Measurements from ENCODE around the gene MIGA2. TPM values are rescaled to one million over a fixed set of nuclear protein-coding genes. Genes with fewer than 3 reads are reported as not detected.

Gene MIGA2
- total and polyA plus RNA-seq, 9 of the 15 experiments (the other 6 are each of a cell fraction or from before 2014, with no cell fraction given) = 0.15 to 54.1 (median 18.0) TPM

DNA sequence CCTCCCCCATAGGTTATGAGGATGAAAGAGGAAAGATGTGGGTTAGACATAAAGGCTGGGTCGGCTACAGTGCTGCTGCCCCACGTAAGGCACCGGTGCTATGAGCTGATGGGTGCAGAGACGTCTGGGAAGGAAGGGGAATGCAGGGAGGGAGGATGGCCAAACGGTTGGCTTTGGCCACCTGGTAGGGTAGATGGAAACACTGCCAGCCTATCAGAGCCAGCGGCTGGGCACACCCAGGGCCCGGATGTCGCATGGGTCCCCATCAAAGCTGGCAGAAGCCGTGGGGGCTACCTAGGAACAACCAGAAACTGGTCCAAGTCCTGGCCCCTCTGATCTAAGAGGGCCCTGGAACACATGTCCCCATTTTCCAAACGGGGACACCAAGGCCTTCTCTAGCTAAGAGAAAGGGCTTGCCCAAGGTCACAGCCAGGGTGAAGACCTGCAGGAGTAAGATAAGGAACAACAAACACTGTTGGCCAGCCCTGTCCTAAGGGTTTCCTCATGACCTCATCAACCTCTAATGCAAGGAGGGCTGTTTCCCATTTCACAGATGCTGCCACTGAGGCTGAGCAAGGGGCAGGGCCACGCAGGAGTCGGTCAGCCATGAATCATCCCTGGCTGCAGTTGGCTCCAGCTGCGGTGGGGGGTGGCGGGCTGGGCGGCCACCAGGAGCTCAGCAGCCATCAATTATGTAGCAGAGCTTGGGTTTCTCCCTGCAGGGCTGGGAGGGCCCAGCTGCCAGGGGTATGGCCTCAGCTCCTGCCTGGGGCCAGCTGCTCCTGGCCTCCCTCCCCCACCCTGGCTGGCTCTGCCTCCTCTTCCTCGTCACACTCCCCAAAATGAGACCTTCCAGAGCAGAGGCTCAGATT, 13.2 kb upstream of the MIGA2 start (continued):
- TF ChIP-seq, protein P1, sequence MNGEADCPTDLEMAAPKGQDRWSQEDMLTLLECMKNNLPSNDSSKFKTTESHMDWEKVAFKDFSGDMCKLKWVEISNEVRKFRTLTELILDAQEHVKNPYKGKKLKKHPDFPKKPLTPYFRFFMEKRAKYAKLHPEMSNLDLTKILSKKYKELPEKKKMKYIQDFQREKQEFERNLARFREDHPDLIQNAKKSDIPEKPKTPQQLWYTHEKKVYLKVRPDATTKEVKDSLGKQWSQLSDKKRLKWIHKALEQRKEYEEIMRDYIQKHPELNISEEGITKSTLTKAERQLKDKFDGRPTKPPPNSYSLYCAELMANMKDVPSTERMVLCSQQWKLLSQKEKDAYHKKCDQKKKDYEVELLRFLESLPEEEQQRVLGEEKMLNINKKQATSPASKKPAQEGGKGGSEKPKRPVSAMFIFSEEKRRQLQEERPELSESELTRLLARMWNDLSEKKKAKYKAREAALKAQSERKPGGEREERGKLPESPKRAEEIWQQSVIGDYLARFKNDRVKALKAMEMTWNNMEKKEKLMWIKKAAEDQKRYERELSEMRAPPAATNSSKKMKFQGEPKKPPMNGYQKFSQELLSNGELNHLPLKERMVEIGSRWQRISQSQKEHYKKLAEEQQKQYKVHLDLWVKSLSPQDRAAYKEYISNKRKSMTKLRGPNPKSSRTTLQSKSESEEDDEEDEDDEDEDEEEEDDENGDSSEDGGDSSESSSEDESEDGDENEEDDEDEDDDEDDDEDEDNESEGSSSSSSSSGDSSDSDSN (IDR thresholded peaks at IDR 0.05; ENCODE audit: borderline replicate concordance in 1 of 2, low read depth in 2 of 2, low read length in 2 of 2) = no peak
- TF ChIP-seq, protein P2, sequence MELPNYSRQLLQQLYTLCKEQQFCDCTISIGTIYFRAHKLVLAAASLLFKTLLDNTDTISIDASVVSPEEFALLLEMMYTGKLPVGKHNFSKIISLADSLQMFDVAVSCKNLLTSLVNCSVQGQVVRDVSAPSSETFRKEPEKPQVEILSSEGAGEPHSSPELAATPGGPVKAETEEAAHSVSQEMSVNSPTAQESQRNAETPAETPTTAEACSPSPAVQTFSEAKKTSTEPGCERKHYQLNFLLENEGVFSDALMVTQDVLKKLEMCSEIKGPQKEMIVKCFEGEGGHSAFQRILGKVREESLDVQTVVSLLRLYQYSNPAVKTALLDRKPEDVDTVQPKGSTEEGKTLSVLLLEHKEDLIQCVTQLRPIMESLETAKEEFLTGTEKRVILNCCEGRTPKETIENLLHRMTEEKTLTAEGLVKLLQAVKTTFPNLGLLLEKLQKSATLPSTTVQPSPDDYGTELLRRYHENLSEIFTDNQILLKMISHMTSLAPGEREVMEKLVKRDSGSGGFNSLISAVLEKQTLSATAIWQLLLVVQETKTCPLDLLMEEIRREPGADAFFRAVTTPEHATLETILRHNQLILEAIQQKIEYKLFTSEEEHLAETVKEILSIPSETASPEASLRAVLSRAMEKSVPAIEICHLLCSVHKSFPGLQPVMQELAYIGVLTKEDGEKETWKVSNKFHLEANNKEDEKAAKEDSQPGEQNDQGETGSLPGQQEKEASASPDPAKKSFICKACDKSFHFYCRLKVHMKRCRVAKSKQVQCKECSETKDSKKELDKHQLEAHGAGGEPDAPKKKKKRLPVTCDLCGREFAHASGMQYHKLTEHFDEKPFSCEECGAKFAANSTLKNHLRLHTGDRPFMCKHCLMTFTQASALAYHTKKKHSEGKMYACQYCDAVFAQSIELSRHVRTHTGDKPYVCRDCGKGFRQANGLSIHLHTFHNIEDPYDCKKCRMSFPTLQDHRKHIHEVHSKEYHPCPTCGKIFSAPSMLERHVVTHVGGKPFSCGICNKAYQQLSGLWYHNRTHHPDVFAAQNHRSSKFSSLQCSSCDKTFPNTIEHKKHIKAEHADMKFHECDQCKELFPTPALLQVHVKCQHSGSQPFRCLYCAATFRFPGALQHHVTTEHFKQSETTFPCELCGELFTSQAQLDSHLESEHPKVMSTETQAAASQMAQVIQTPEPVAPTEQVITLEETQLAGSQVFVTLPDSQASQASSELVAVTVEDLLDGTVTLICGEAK (IDR thresholded peaks at IDR 0.05) = no peak
- TF ChIP-seq, protein P2 (CRISPR knock-in tag; IDR thresholded peaks at IDR 0.05) = no peak
- TF ChIP-seq DACH1 (IDR thresholded peaks at IDR 0.05; ENCODE audit: partially characterized antibody) = peak; percentile 91
- TF ChIP-seq, protein P3, sequence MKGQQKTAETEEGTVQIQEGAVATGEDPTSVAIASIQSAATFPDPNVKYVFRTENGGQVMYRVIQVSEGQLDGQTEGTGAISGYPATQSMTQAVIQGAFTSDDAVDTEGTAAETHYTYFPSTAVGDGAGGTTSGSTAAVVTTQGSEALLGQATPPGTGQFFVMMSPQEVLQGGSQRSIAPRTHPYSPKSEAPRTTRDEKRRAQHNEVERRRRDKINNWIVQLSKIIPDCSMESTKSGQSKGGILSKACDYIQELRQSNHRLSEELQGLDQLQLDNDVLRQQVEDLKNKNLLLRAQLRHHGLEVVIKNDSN (CRISPR knock-in tag; IDR thresholded peaks at IDR 0.05) = peak; percentile 38; the same call in 1 of the 2 replicates
- no peak for TF ChIP-seq RAD21 (CRISPR knock-in tag; conservative IDR thresholded peaks at IDR 0.05 in 1 of 2, IDR thresholded peaks at IDR 0.05 in 1 of 2)
- TF ChIP-seq, protein P4, sequence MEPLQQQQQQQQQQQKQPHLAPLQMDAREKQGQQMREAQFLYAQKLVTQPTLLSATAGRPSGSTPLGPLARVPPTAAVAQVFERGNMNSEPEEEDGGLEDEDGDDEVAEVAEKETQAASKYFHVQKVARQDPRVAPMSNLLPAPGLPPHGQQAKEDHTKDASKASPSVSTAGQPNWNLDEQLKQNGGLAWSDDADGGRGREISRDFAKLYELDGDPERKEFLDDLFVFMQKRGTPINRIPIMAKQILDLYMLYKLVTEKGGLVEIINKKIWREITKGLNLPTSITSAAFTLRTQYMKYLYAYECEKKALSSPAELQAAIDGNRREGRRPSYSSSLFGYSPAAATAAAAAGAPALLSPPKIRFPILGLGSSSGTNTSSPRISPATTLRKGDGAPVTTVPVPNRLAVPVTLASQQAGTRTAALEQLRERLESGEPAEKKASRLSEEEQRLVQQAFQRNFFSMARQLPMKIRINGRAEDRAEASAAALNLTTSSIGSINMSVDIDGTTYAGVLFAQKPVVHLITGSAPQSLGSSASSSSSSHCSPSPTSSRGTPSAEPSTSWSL (CRISPR knock-in tag; IDR thresholded peaks at IDR 0.05; ENCODE audit: borderline replicate concordance) = no peak
- TF ChIP-seq ZNF695 (CRISPR knock-in tag; IDR thresholded peaks at IDR 0.05) = no peak
- peak; percentile 74 for TF ChIP-seq NFIC (IDR thresholded peaks at IDR 0.05)
- no peak for TF ChIP-seq U2AF1 (optimal IDR thresholded peaks at IDR 0.05; ENCODE audit: low read depth, low read length)
